OCI-LY1 (cell line): Measurements from ENCODE around the gene KCNA2.

ENCODE experiments used
- H2AFZ ChIP-seq: fragments of 200-600 bp; sonication (generic), shearing (Covaris generic); 2 replicates; pipeline ENCODE4 v1.6.0; 2014; ENCODE audit warnings: antibody characterized with exemption, mild to moderate bottlenecking, low read length
- H3F3A ChIP-seq: fragments of 200-600 bp; sonication (generic), shearing (Covaris generic); 2 replicates; pipeline ENCODE4 v1.6.0; 2014; ENCODE audit warnings: mild to moderate bottlenecking, antibody characterized with exemption, low read length, moderate library complexity; ENCODE audit not compliant: insufficient read depth
- H3K27ac ChIP-seq: fragments of 200-600 bp; sonication (generic); 2 replicates; pipeline ENCODE4 v1.5.1; 2014; ENCODE audit warnings: low read length, mixed run types, mild to moderate bottlenecking, low read depth; ENCODE audit not compliant: poor library complexity, severe bottlenecking
- H3K27me3 ChIP-seq: fragments of 200-600 bp; sonication (generic); 2 replicates; pipeline ENCODE4 v1.6.0; 2014; ENCODE audit warnings: antibody characterized with exemption, mild to moderate bottlenecking, low read length, moderate library complexity; ENCODE audit not compliant: insufficient read depth
- H3K36me3 ChIP-seq: fragments of 200-600 bp; sonication (generic); 2 replicates; pipeline ENCODE4 v1.6.1; 2014; ENCODE audit warnings: mild to moderate bottlenecking, antibody characterized with exemption, low read length, moderate library complexity, mixed read lengths; ENCODE audit not compliant: insufficient read depth
- H3K4me1 ChIP-seq: fragments of 200-600 bp; sonication (generic); 2 replicates; pipeline ENCODE4 v1.5.1; 2014; ENCODE audit warnings: mild to moderate bottlenecking, low read length, moderate library complexity; ENCODE audit not compliant: insufficient read depth, severe bottlenecking
- H3K4me2 ChIP-seq: fragments of 200-600 bp; sonication (generic), shearing (Covaris generic); 2 replicates; pipeline ENCODE4 v1.6.1; 2014; ENCODE audit warnings: low read length
- H3K4me3 ChIP-seq: fragments of 200-600 bp; sonication (generic); 2 replicates; pipeline ENCODE4 v1.5.1; 2014; ENCODE audit warnings: low read length, low read depth, mild to moderate bottlenecking, mixed read lengths; ENCODE audit not compliant: poor library complexity, severe bottlenecking
- H3K79me2 ChIP-seq: fragments of 200-600 bp; shearing (Covaris generic); 2 replicates; pipeline ENCODE4 v1.6.1; 2016; ENCODE audit warnings: mixed run types, low read length, mixed read lengths; ENCODE audit not compliant: insufficient read depth
- H3K9ac ChIP-seq: fragments of 200-600 bp; sonication (generic), shearing (Covaris generic); 2 replicates; pipeline ENCODE4 v1.6.1; 2014; ENCODE audit warnings: mild to moderate bottlenecking, low read length, mixed read lengths
- H3K9me2 ChIP-seq: fragments of 200-600 bp; sonication (generic), shearing (Covaris generic); 2 replicates; pipeline ENCODE4 v1.6.1; 2014; ENCODE audit warnings: low read depth, mild to moderate bottlenecking, low read length, mixed read lengths
- H3K9me3 ChIP-seq: fragments of 200-600 bp; shearing (Covaris generic); 2 replicates; pipeline ENCODE4 v1.6.1; 2014; ENCODE audit warnings: low read length, mixed read lengths
- H4K20me1 ChIP-seq: fragments of 200-600 bp; sonication (generic), shearing (Covaris generic); 2 replicates; pipeline ENCODE4 v1.6.0; 2016; ENCODE audit warnings: mild to moderate bottlenecking, low read length; ENCODE audit not compliant: insufficient read depth
- EZH2 ChIP-seq: fragments of 200-600 bp; sonication (generic), shearing (Covaris generic); IDR thresholded peaks from 2 replicates; pipeline ENCODE4 v1.8.0; 2017; ENCODE audit warnings: borderline replicate concordance, mixed run types, mild to moderate bottlenecking, antibody characterized with exemption, low read length, moderate library complexity, mixed read lengths
- TF ChIP-seq, protein P1 (sequence below): fragments of 200-600 bp; sonication (generic), shearing (Covaris generic); IDR thresholded peaks from 2 replicates; pipeline ENCODE4 v1.5.1; 2017; ENCODE audit warnings: mild to moderate bottlenecking, antibody characterized with exemption, low read length, moderate library complexity, mixed read lengths

Gene KCNA2

DNA sequence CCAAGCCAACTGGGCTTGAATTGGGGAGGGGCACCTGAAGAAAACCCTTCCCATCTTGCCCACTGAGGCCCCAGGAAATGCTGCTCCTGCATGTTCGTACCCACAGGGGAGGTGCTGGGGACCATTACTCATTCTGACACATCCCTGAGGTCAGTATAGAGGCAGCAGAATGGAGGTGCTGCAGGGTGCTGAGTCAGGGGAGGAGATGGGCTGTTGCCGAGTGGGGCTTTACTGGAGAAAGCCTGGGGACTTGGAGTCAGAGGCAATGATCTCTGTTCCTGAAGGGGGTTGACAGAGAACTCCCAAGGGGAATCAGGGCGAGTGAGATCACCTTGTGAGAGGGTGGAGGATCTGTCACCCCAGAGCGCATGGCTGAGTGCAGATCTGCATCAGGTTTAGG is 47.0 kb downstream of the KCNA2 start:
- Histone ChIP-seq H3K36me3 (no peaks in the 10 kb centered on the region), H3K79me2 (no peaks in the 10 kb centered on the region), H2AFZ (no peak overlapping the region), H3K4me2 (no peak overlapping the region), H3K9ac (no peak overlapping the region), H3F3A (no peaks in the 10 kb centered on the region), H3K27me3 (no peaks in the 10 kb centered on the region), H3K27ac (no peak overlapping the region), H3K4me1 (no peaks in the 10 kb centered on the region), H3K4me3 (no peak overlapping the region), H4K20me1 (no peaks in the 10 kb centered on the region), H3K9me2 (no peaks in the 10 kb centered on the region), H3K9me3 (no peaks in the 10 kb centered on the region)
- TF ChIP-seq EZH2 = no peak
- TF ChIP-seq, protein P1, sequence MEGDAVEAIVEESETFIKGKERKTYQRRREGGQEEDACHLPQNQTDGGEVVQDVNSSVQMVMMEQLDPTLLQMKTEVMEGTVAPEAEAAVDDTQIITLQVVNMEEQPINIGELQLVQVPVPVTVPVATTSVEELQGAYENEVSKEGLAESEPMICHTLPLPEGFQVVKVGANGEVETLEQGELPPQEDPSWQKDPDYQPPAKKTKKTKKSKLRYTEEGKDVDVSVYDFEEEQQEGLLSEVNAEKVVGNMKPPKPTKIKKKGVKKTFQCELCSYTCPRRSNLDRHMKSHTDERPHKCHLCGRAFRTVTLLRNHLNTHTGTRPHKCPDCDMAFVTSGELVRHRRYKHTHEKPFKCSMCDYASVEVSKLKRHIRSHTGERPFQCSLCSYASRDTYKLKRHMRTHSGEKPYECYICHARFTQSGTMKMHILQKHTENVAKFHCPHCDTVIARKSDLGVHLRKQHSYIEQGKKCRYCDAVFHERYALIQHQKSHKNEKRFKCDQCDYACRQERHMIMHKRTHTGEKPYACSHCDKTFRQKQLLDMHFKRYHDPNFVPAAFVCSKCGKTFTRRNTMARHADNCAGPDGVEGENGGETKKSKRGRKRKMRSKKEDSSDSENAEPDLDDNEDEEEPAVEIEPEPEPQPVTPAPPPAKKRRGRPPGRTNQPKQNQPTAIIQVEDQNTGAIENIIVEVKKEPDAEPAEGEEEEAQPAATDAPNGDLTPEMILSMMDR = no peak

DNA sequence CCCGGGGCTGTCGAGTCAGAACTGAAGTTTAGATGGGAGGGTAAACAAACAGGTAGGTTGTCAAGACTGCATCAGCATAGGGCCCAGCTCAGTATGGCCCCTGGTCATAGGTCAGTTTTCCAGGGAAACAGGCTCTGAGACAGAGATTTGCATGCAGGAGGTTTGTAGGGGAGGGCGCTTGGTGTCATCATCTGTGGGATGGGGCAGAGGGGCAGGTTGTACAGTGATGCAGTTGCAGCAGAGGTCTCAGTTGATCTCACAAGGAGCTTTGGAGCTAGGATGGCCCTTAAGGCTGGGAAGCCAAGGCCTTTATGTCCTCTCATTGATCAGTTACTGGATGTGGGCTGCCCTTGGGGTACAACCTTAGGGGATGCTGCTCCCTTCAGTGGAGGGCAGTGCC is 48.7 kb downstream of the KCNA2 start:
- H3K27me3 ChIP-seq = no peaks in the 10 kb centered on the region

DNA sequence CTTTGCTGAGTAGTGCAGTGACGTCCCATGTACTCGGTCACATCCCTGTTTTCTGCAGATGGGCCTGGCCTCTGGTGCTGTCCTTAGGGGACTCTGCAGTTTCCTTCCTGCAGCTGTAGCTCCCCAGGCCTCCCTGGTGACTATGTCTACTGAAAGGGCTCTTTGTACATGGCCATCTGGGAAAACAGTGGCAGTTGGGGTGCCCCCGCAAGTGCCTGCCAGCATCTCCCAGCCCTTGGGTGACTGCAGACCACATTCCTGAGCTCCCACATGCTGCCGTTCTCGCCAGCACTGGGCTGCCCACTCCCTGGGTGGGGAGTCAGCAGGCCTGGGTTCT is 49.7 kb downstream of the KCNA2 start:
- H3K4me2 ChIP-seq = no peak overlapping the region
- no peak overlapping the region for H3K4me3 ChIP-seq
- TF ChIP-seq, protein P1 = no peak
- TF ChIP-seq EZH2 = no peak
- no peaks in the 10 kb centered on the region for H3K36me3 ChIP-seq
- H2AFZ ChIP-seq = no peak overlapping the region
- no peaks in the 10 kb centered on the region for H3K79me2 ChIP-seq
- H3K9me3 ChIP-seq = no peaks in the 10 kb centered on the region
- no peak overlapping the region for H3K9ac ChIP-seq
- H3K9me2 ChIP-seq = no peaks in the 10 kb centered on the region
- no peaks in the 10 kb centered on the region for H3K4me1 ChIP-seq
- no peaks in the 10 kb centered on the region for H3F3A ChIP-seq
- H3K27ac ChIP-seq = no peak overlapping the region
- no peaks in the 10 kb centered on the region for H4K20me1 ChIP-seq
- H3K27me3 ChIP-seq = no peaks in the 10 kb centered on the region

More for the DNA sequence above, 48.7 kb downstream of the KCNA2 start:
- Histone ChIP-seq H3F3A (no peaks in the 10 kb centered on the region), H3K36me3 (no peaks in the 10 kb centered on the region), H3K4me2 (no peak overlapping the region), H3K9ac (no peak overlapping the region), H4K20me1 (no peaks in the 10 kb centered on the region), H3K9me3 (no peaks in the 10 kb centered on the region), H3K4me1 (no peaks in the 10 kb centered on the region), H3K27ac (no peak overlapping the region), H3K79me2 (no peaks in the 10 kb centered on the region), H2AFZ (no peak overlapping the region), H3K9me2 (no peaks in the 10 kb centered on the region), H3K4me3 (no peak overlapping the region)
- no peak for TF ChIP-seq EZH2
- TF ChIP-seq, protein P1 = no peak
